IPS-NIHi7 (cell line): Measurements from ENCODE around the gene ARL8B.
A peak's percentile ranks its signal among the peaks of the same experiment; 100 is the strongest.

ENCODE experiments used
- DNase-seq: peaks from one replicate; pipeline ENCODE4 v3.0.0; 2012; ENCODE audit warnings: mixed read lengths; ENCODE audit errors: extremely low spot score

The ARL8B gene

DNA sequence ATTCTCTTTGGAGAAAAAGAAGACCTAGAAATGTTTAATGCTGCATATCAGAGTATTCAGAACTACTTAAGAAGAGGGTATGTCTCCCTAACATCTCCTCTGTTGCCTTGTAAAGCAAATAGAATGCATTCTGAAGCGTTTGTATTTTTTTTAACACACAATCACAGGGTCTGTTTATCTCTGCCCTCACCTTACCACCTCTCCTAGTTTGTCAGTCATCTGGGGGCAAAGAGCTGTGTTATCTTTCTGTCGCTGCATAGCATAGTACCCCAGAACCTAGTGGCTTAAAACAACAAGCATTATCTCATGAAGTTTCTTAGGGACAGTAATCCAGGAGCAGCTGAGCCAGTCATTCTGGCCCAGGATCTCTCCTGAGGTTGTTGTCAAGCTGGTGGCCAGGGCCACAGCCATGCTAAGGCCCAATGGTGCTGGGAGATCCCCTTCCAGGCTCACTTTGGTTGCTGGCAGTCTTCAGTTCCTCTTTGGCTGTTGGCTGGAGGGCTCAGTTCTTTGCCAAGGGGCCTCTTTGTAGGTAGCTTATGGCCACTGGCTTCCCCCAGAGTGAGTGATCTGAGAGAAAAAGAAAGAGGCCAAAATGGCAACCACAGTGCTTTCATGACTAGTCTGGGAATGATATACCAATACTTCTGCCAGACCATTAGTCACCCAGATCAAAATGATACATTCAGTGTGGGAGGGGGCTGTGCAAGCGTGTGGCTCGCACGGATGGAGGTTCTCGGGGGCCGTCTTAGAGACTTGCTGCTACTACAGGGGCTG is 83.3 kb downstream of the ARL8B start:
- no peak for DNase-seq

DNA sequence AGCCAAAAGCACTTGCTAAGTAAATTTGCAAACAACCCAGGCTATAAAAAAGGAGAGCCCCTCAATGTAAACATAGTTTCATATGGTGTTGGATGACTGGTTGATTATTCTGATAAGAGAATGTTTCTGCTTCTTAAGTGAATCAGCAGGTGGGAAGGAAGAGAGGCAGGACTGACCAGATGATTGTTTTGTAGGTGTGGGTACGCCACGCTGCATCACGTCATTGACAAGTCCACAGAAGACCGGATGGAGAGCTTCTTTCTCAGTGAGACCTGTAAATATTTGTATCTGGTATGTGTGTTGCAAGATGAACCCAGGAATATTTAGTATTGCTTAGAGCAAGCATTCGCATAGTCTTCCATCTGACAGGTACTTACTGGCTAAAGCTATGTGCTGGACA is 88.8 kb downstream of the ARL8B start:
- DNase-seq: no peak

DNA sequence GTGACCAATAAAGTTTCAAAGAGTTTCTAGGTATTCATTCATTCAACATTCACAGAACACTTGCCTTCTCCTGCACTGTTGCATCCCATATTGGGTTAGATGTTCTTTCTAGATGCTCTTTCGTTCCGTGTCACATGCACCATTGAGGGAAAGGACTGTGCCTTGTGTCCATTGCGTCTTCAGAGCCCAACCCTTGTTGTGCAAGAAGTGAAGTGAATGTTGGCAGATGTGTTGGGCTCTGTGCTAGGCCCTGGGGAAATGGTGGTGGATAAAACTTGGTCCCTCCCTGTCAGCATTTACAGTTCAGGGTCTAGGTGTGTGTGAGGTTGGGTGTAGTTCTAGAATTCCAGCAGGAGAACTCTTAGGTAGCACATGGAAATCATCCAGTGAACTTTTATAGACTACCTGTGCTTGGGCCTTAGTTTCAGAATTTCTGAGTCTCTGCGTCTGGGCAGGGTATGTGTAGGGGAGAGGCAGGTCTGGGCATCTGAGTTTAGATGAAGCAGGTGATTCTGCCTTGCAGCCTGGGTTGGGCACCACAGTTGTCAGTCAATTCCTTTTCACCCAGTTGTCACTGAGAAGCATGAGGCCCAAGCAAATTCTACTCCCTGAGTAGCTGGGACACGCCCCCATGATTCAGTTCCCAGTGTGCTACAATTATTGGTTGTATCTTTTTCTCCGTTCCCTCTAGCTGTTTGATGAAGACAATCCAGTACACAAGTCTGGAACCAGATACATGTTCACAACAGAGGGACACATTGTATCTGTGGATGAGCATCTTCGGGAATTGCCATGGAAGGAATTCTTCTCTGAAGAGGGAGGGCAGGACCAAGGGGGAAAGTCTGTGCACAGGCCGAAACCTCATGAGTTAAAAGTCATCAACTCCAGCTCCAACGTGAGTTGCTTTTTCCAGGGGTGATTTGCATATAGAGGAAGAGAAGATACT is 90.8 kb downstream of the ARL8B start:
- peak; percentile 44 for DNase-seq

DNA sequence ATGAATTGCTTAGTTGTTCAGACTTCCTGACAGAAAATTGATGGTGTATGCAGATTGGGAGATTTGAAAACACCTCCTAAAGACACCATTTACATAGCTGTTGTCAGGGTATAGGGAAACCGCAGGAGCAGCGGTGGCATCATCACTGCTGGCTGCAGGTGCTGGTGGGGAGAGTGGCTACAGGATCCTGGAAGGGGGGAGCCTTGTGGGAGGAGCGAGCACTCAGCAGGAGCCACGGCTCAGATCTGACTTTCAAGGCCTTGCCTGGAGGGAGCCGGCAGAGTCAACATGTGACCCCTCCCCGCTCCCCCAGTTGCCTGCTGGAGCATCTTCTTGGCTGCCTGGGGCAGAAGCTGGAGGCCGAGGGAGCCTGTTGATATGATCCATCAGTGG is 91.5 kb downstream of the ARL8B start:
- DNase-seq: peak; percentile 77

DNA sequence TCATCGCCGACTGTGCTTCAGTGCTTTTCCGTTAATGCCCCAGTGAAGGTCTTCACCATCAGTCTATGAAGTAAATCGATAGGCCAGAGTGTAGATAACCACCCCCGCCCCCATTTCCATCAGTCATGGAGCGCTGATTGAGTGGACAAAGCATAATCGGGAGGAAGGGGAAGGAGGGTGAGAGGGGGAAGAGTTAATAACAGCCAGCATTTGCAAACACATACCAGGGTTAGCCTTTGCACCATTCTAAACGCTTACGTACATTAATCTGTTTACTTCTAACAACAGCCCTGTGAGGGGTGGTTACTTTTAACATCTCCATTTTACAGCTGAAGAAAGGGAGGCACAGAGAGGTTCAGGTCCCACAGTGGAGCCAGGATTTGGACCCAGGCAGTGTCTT is 92.3 kb downstream of the ARL8B start:
- no peak for DNase-seq

DNA sequence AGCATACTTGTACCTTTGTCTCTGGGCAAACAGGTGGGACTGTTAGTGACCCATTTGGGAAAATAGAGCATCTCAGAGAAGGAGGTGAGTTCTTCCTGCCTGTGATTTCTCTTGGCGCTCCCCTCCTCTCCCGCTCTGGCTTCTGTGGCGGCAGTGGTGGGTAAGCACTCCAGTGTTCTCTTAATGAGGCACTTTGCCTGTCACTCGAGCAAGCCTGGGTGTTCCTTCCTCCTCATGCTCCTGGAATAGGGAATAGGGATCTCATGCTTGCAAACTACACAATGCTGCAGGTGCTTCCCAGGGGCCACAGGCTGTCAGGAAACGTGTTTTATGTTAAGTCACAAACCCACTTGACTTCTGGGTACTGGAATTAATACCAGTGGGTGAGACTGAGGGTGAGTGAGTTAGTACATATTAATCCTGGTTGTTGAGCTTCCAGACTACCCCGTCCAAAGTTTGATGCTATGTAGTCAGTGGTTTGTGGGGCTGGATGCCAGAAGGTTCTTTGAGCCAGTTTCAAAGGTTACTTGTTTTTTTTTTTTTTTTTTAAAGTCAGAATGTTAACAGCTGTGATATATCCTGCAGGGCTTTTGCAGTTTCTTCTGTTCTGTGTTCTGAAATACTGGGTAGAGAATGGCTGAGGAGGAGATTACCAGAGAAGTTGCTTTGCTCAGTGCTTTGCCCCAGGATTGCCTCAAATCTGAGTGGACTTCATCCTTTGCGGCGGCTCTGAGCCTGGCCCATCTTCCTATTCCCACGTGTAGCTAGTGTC is 95.9 kb downstream of the ARL8B start:
- no peak for DNase-seq

DNA sequence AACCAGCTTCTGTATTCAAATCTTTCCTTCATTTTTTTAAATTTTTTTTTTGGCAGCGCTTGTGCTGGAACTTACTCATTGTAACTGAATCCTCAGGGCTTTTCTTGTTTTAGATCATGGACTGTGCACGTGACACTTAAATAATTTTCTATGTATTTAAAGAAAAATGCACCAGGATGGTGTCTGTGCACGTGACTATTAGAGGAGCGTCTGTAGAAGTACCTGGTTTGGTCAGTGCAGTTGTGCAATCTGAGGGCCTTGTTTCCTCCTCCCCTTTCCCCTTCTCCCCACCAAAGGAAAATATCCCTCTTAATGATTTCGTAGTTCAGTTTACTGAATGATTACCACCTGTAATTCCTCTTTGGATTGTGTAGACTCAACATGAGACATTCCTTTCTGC is 96.7 kb downstream of the ARL8B start:
- DNase-seq: no peak

DNA sequence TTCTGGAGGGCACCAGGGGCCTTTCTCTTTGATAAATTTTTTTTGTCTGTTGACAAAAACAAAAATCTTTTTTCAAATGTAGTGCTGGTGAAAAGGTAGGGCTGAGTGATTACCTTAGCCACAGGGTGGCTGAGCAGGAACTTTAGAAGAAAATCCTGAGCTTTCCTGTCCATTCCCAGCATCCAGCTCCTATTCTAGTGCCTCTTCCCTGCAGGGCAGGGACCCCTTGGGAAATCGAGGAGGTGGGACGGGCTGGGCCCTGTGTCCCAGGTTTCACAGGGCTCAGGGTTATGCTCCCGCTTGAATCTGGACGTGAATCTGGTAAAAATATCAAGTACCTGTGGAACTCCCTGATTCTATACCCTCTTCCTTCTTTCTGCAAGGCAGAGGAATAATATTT is 97.1 kb downstream of the ARL8B start:
- peak; percentile 25 for DNase-seq

DNA sequence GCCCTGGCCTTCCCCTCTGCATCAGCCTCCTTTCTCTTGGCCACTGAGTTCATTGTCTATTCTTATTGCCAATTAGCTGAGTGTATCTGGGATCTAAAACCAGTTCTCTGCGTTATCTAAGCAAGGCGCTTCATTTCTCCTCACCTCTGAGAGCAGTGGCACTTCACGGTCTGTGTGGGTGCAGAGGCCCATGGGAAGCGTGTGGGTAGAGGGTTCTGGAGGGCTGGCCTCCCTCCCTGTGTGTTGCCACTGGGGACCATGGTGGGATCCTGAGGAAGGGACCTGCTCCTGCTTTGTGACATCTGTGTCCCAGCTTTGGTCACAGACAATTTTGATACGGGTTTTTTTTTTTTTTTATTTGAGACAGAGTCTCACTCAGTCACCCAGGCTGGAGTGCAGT is 98.1 kb downstream of the ARL8B start:
- DNase-seq: no peak

DNA sequence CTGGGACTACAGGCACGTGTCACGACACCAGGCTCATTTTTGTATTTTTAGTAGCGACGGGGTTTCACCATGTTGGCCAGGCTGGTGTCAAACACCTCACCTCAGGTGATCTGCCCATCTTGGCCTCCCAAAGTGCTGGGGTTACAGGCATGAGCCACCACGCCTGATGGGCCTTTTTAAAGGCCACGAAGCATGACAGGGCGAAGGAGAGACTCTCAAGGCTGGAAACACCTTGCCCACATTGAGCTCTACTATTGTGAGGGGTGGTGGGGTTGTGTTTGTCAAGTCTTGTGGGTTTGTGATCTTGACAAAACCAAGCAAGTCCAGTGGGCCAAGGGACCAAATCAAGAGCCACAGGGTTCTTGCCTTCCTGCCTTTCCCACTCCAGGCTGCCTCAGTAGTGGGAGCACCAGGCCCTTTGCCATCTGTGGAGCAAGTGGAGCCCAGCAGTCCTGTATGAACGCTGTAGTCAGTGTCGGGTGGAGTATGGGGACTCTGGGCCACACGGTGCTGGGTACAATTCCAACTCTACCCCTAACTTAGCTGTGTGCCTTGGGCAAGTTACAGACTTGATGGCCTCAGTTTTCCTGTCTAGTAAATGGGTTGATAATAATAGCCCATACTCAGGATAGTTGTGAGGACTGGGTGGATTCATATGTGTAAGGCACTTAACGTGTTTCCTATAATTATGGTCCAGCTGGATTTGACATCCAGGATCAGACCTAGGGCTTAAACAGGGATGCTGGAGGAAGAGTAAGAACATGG is 98.8 kb downstream of the ARL8B start:
- DNase-seq: no peak

DNA sequence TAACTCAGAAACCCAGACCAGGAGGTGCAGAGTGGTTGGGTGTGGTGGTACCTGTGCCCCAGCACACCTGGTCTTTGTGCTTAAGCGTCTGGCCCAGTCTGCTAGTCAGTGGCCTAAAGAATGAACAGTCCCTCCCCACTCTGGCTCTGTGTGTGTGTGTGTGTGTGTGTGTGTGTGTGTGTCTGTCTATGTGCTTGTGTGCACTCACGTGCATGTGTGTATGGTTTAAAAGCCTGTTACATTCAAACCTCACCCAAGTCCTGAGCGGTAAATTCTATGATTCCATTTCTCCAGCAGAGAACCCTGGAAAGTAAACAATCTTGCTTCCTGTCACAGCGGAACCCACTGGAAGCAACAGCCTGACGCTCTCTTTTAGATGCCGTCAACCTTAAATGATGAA is 99.6 kb downstream of the ARL8B start:
- DNase-seq: no peak

DNA sequence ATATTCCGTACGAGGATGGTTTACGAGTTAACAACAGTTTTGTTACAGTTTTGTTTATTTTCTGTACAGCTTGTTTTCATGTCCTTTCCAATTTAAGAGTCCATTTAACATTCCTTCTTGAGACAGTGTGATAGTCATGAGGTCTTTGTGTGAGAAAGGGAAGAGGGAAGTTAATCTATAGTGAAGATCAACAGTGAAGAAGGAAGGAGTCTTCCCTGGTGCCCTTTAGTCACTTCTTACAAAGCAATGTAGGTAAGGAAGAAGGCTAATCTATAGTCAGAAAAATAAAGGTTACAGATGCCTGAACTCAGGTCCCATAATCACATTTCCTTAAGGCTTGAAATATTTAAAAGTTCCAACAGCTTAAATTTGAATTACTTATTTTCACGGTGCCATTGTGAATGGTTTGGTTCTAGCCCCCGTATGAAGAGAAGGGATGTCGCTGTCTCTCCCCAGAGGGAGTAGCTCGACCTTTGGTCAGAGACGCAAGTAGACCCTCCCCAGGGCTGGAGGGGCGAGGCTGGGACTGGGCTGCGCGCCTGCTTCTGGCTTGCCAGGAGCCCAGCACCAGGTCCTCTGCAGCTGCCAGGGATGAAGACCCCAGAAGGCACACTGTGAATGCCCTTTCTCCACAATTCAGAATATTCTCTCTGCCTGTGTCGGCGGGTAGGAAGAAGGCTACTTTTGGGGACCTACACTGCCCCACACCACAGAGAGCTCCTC is 100.4 kb downstream of the ARL8B start:
- DNase-seq: no peak

DNA sequence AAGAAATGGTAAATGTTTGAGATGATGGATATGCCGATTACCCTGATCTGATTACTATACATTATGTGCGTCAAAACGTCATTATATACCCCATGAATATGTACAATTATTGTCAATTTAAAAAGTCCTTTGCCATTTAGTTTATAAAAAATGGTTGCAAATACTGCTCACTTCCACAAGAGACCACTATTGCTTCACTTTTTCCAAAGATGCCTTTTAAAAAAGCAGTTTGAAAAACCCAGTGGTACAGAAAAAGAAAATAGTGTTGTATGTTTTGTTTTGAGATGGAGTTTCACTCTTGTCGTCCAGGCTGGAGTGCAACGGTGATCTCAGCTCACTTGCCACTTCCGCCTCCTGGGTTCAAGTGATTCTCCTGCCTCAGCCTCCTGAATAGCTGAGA is 104.7 kb downstream of the ARL8B start:
- DNase-seq: no peak

DNA sequence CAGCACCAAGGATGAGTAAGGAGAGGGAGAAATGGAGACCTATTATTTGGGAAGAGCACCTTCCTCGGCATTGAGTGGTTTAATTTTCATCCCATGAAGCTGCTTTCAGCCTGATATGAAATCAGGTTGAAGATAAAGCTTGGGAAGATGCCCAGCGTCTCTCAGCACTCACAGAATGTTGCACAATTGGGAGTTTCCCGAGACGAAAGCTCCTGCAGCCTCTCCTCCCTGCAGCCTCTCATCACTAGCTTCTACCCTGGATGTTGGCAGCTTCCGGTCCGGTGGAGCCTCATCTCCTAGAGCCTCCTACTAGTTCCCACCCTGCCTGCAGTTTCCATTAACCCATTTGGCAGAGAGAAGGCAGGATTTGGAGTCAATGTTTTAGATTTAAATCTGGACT is 105.7 kb downstream of the ARL8B start:
- DNase-seq: no peak

DNA sequence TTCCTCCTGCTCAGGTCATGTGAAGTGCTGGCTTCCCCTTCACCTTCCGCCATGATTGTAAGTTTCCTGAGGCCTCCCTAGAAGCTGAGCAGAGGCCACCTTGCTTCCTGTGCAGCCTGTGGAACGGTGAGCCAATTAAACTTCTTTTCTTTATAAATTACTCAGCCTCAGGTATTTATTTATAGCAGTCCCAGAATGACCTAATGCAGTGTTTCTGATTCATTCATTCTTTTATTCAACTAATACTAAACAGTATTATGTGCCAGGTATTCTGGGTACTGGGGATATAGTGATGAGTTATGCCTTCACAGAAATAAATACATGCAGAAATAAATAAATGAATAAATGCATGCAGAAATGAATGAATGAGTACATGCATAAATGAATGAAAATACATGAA is 107.3 kb downstream of the ARL8B start:
- no peak for DNase-seq
